Measurements from ENCODE around the gene HEATR5A.

HEATR5A gene

GRCh38 chr14:31403707-31404106 is 16.6 kb downstream of the HEATR5A start:
- no peak for DNase-seq (ENCODE audit: low read depth)
- no peak overlapping the region for H3K4me3 ChIP-seq (ENCODE audit: low read depth, low read length)
- TF ChIP-seq CTCF (IDR thresholded peaks at IDR 0.05; ENCODE audit: low read depth, low read length, missing control alignments) = no peak

GRCh38 chr14:31402764-31403439 is 17.4 kb downstream of the HEATR5A start:
- no peak for DNase-seq (ENCODE audit: low read depth)
- H3K4me3 ChIP-seq (ENCODE audit: low read depth, low read length) = no peak overlapping the region
- no peak for TF ChIP-seq CTCF (IDR thresholded peaks at IDR 0.05; ENCODE audit: low read depth, low read length, missing control alignments)

- no peak for DNase-seq (ENCODE audit: low read depth)
- TF ChIP-seq CTCF (IDR thresholded peaks at IDR 0.05; ENCODE audit: low read depth, low read length, missing control alignments) = no peak
- H3K4me3 ChIP-seq (ENCODE audit: low read depth, low read length) = no peak overlapping the region
These were observed 18.9 kb downstream of the HEATR5A start for GRCh38 chr14:31401369-31401932.

- no peak overlapping the region for H3K4me3 ChIP-seq (ENCODE audit: low read depth, low read length)
- DNase-seq (ENCODE audit: low read depth) = no peak
- no peak for TF ChIP-seq CTCF (IDR thresholded peaks at IDR 0.05; ENCODE audit: low read depth, low read length, missing control alignments)
These were observed 20.2 kb downstream of the HEATR5A start for GRCh38 chr14:31400031-31400638.

GRCh38 chr14:31395572-31396205 is 24.7 kb downstream of the HEATR5A start:
- no peak for DNase-seq (ENCODE audit: low read depth)
- no peak for TF ChIP-seq CTCF (IDR thresholded peaks at IDR 0.05; ENCODE audit: low read depth, low read length, missing control alignments)

GRCh38 chr14:31395119-31395518 is 25.2 kb downstream of the HEATR5A start:
- H3K4me3 ChIP-seq (ENCODE audit: low read depth, low read length) = no peak overlapping the region
- TF ChIP-seq CTCF (IDR thresholded peaks at IDR 0.05; ENCODE audit: low read depth, low read length, missing control alignments) = no peak
- DNase-seq (ENCODE audit: low read depth) = no peak

More at GRCh38 chr14:31395572-31396205, 24.7 kb downstream of the HEATR5A start:
- H3K4me3 ChIP-seq (ENCODE audit: low read depth, low read length) = no peak overlapping the region
